Measurements from ENCODE around the gene PLB1.

The PLB1 gene

GRCh38 chr2:28628506-28628905, 132.6 kb downstream of the PLB1 start:
- DNase-seq (ENCODE audit: low read depth in 2 of 2), result no peak

GRCh38 chr2:28628987-28629386, 133.1 kb downstream of the PLB1 start:
- DNase-seq (ENCODE audit: low read depth in 2 of 2), result no peak

- DNase-seq (ENCODE audit: low read depth in 2 of 2), result no peak
Observed at GRCh38 chr2:28629910-28630309, 134.1 kb downstream of the PLB1 start.

GRCh38 chr2:28630341-28630740, 134.5 kb downstream of the PLB1 start:
- no peak for DNase-seq (ENCODE audit: low read depth in 2 of 2)

- DNase-seq (ENCODE audit: low read depth in 2 of 2), result no peak
Observed at GRCh38 chr2:28631514-28632206, 135.8 kb downstream of the PLB1 start.

GRCh38 chr2:28632791-28633190, 136.9 kb downstream of the PLB1 start:
- no peak for DNase-seq (ENCODE audit: low read depth in 2 of 2)

GRCh38 chr2:28633204-28633603, 137.3 kb downstream of the PLB1 start:
- DNase-seq (ENCODE audit: low read depth in 2 of 2), result no peak

- no peak for DNase-seq (ENCODE audit: low read depth in 2 of 2)
Observed at GRCh38 chr2:28633746-28634145, 137.9 kb downstream of the PLB1 start.

- no peak for DNase-seq (ENCODE audit: low read depth in 2 of 2)
Observed at GRCh38 chr2:28635191-28635611, 139.3 kb downstream of the PLB1 start.

GRCh38 chr2:28636491-28636890, 140.6 kb downstream of the PLB1 start:
- no peak for DNase-seq (ENCODE audit: low read depth in 2 of 2)

- no peak for DNase-seq (ENCODE audit: low read depth in 2 of 2)
Observed at GRCh38 chr2:28637066-28638047, 141.5 kb downstream of the PLB1 start.

GRCh38 chr2:28638102-28638501, 142.2 kb downstream of the PLB1 start:
- DNase-seq (ENCODE audit: low read depth in 2 of 2), result no peak

- no peak for DNase-seq (ENCODE audit: low read depth in 2 of 2)
Observed at GRCh38 chr2:28639092-28639691, 143.3 kb downstream of the PLB1 start.

- DNase-seq (ENCODE audit: low read depth in 2 of 2), result no peak
Observed at GRCh38 chr2:28639836-28640235, 144.0 kb downstream of the PLB1 start.

GRCh38 chr2:28640260-28640907, 144.5 kb downstream of the PLB1 start:
- no peak for DNase-seq (ENCODE audit: low read depth in 2 of 2)

- no peak for DNase-seq (ENCODE audit: low read depth in 2 of 2)
Observed at GRCh38 chr2:28640908-28641300, 145.0 kb downstream of the PLB1 start.

GRCh38 chr2:28642796-28643195, 146.9 kb downstream of the PLB1 start:
- no peak for DNase-seq (ENCODE audit: low read depth in 2 of 2)

- no peak for DNase-seq (ENCODE audit: low read depth in 2 of 2)
Observed at GRCh38 chr2:28643327-28643726, 147.5 kb downstream of the PLB1 start.

GRCh38 chr2:28643911-28644334, 148.1 kb downstream of the PLB1 start:
- DNase-seq (ENCODE audit: low read depth in 2 of 2), result no peak

GRCh38 chr2:28644760-28645159, 148.9 kb downstream of the PLB1 start:
- DNase-seq (ENCODE audit: low read depth in 2 of 2), result no peak

- no peak for DNase-seq (ENCODE audit: low read depth in 2 of 2)
Observed at GRCh38 chr2:28645553-28645952, 149.7 kb downstream of the PLB1 start.

- no peak for DNase-seq (ENCODE audit: low read depth in 2 of 2)
Observed at GRCh38 chr2:28647682-28648081, 151.8 kb downstream of the PLB1 start.

All from stimulated activated CD4-positive, alpha-beta T cell treated with anti-CD3 and anti-CD28 coated beads, Interleukin-15, amount 100 ng/mL, for 48 hours (primary cell).